ENCODE results near the gene MTX2.

The MTX2 gene

GRCh38 chr2:176269319-176270099 is at the start of gene MTX2:
TSS of gene MTX2 (plus strand) at chr2:176269442. CDS start at chr2:176269630, 188 bp downstream.
- DNase-seq: peak; percentile 84

GRCh38 chr2:176227874-176228273 is 41.4 kb upstream of the MTX2 start:
- no peak for DNase-seq

GRCh38 chr2:176234156-176234555 is 35.1 kb upstream of the MTX2 start:
- no peak for DNase-seq

GRCh38 chr2:176234940-176235339 is 34.3 kb upstream of the MTX2 start:
- DNase-seq: no peak

GRCh38 chr2:176237456-176237855 is 31.8 kb upstream of the MTX2 start:
- DNase-seq: no peak

GRCh38 chr2:176239031-176239430 is 30.2 kb upstream of the MTX2 start:
- no peak for DNase-seq

GRCh38 chr2:176240301-176240700 is 28.9 kb upstream of the MTX2 start:
- DNase-seq: no peak

- no peak for DNase-seq
Measured at GRCh38 chr2:176242276-176242675, 27.0 kb upstream of the MTX2 start.

GRCh38 chr2:176246331-176246730 is 22.9 kb upstream of the MTX2 start:
- no peak for DNase-seq

- DNase-seq: no peak
Measured at GRCh38 chr2:176247859-176248258, 21.4 kb upstream of the MTX2 start.

GRCh38 chr2:176251928-176252327 is 17.3 kb upstream of the MTX2 start:
- DNase-seq: no peak

- DNase-seq: no peak
Measured at GRCh38 chr2:176260689-176261088, 8.6 kb upstream of the MTX2 start.

GRCh38 chr2:176261136-176261535 is 8.1 kb upstream of the MTX2 start:
- DNase-seq: no peak

- no peak for DNase-seq
Measured at GRCh38 chr2:176268976-176269318, 295 bp upstream of the MTX2 start.

- DNase-seq: peak; percentile 8
Measured at GRCh38 chr2:176270100-176270750, 983 bp downstream of the MTX2 start.

GRCh38 chr2:176272870-176273459 is 3.7 kb downstream of the MTX2 start:
- no peak for DNase-seq

GRCh38 chr2:176278927-176279326 is 9.7 kb downstream of the MTX2 start:
- no peak for DNase-seq

GRCh38 chr2:176280156-176280555 is 10.9 kb downstream of the MTX2 start:
- no peak for DNase-seq

- DNase-seq: no peak
Measured at GRCh38 chr2:176280867-176281658, 11.8 kb downstream of the MTX2 start.

- no peak for DNase-seq
Measured at GRCh38 chr2:176283291-176284068, 14.2 kb downstream of the MTX2 start.

- no peak for DNase-seq
Measured at GRCh38 chr2:176284461-176285049, 15.3 kb downstream of the MTX2 start.

GRCh38 chr2:176285321-176285720 is 16.1 kb downstream of the MTX2 start:
- DNase-seq: no peak

All from activated CD4-positive, alpha-beta T cell treated with anti-CD3 and anti-CD28 coated beads, Interleukin-10, Interleukin-2, amounts not matched to agents 100 ng/mL and 50 ng/mL, durations not matched to agents 16 hours and 8 hours (primary cell).